Stimulated activated memory B cell treated with anti-CD40 and anti-IgM and Interleukin-4, amounts not matched to agents 10 μg/mL and 1 μg/mL and 100 μg/mL, for 72 hours (primary cell): Measurements from ENCODE around the gene HLA-E.
"Not testable (repeated sequence)": the region's sequence is repeated elsewhere in the genome, so short reads cannot be mapped to it uniquely, and the experiment has no call there.

Experiments
- ATAC-seq: fragments of 150-1000 bp; cut with Tn5 transposase; 2 replicates; pipeline ENCODE4 v1.10.0; 2021
- H3K27ac Mint-ChIP-seq: one replicate; pipeline ENCODE4 v1.8.0; 2022; ENCODE audit warnings: mild to moderate bottlenecking, mixed read lengths
- H3K27me3 Mint-ChIP-seq: one replicate; pipeline ENCODE4 v1.8.0; 2022; ENCODE audit warnings: mixed read lengths
- H3K36me3 Mint-ChIP-seq: one replicate; pipeline ENCODE4 v1.8.0; 2022; ENCODE audit warnings: mixed read lengths
- H3K4me1 Mint-ChIP-seq: one replicate; pipeline ENCODE4 v1.8.0; 2022; ENCODE audit warnings: mixed read lengths
- H3K4me3 Mint-ChIP-seq: one replicate; pipeline ENCODE4 v1.8.0; 2022; ENCODE audit warnings: mild to moderate bottlenecking, moderate library complexity, mixed read lengths
- H3K9me3 Mint-ChIP-seq: one replicate; pipeline ENCODE4 v1.8.0; 2022; ENCODE audit warnings: mixed read lengths

Gene HLA-E

GRCh38 chr6:30491991-30492952 lies 3.0 kb downstream of the HLA-E start:
- no peaks in the 10 kb centered on the region for H3K9me3 Mint-ChIP-seq
- no peak for ATAC-seq
- no peaks in the 10 kb centered on the region for H3K27me3 Mint-ChIP-seq
- H3K4me3 Mint-ChIP-seq, result peak overlapping the region; percentile 99
- H3K4me1 Mint-ChIP-seq, result peaks cover 80% of the 10 kb centered on the region
- peak overlapping the region; percentile 99 for H3K27ac Mint-ChIP-seq
- H3K36me3 Mint-ChIP-seq, result peaks cover 52% of the 10 kb centered on the region

GRCh38 chr6:30493643-30494250 lies 4.4 kb downstream of the HLA-E start:
- no peaks in the 10 kb centered on the region for H3K9me3 Mint-ChIP-seq
- H3K4me1 Mint-ChIP-seq, result peaks cover 81% of the 10 kb centered on the region
- peak overlapping the region; percentile 54 for H3K27ac Mint-ChIP-seq
- ATAC-seq, result no peak
- H3K27me3 Mint-ChIP-seq, result no peaks in the 10 kb centered on the region
- peak overlapping the region; percentile 62 for H3K4me3 Mint-ChIP-seq
- peaks cover 52% of the 10 kb centered on the region for H3K36me3 Mint-ChIP-seq

GRCh38 chr6:30494291-30494861 lies 5.1 kb downstream of the HLA-E start:
- H3K4me1 Mint-ChIP-seq, result peaks cover 75% of the 10 kb centered on the region
- peaks cover 48% of the 10 kb centered on the region for H3K36me3 Mint-ChIP-seq
- ATAC-seq, result no peak
- peak overlapping the region; percentile 54 for H3K27ac Mint-ChIP-seq
- peak overlapping the region; percentile 60 for H3K4me3 Mint-ChIP-seq
- no peaks in the 10 kb centered on the region for H3K27me3 Mint-ChIP-seq
- no peaks in the 10 kb centered on the region for H3K9me3 Mint-ChIP-seq

- peak overlapping the region; percentile 54 for H3K27ac Mint-ChIP-seq
- not testable (repeated sequence) for ATAC-seq, H3K9me3 Mint-ChIP-seq, H3K27me3 Mint-ChIP-seq
- peaks cover 77% of the 10 kb centered on the region for H3K4me1 Mint-ChIP-seq
- H3K36me3 Mint-ChIP-seq, result peaks cover 41% of the 10 kb centered on the region
- peak overlapping the region; percentile 8 for H3K4me3 Mint-ChIP-seq
These were observed 5.8 kb downstream of the HLA-E start for GRCh38 chr6:30495060-30495459.

- H3K4me3 Mint-ChIP-seq, result no peak overlapping the region
- H3K36me3 Mint-ChIP-seq, result peaks cover 31% of the 10 kb centered on the region
- peak overlapping the region; percentile 54 for H3K27ac Mint-ChIP-seq
- no peaks in the 10 kb centered on the region for H3K9me3 Mint-ChIP-seq
- H3K4me1 Mint-ChIP-seq, result peaks cover 79% of the 10 kb centered on the region
- ATAC-seq, result no peak
- H3K27me3 Mint-ChIP-seq, result no peaks in the 10 kb centered on the region
These were observed 6.7 kb downstream of the HLA-E start for GRCh38 chr6:30495993-30496392.

- Mint-ChIP-seq H3K27ac (peak overlapping the region; percentile 54), H3K36me3 (peaks cover 19% of the 10 kb centered on the region), H3K4me1 (peaks cover 71% of the 10 kb centered on the region)
These were observed 7.9 kb downstream of the HLA-E start for GRCh38 chr6:30497261-30497599.

GRCh38 chr6:30497714-30498113 lies 8.4 kb downstream of the HLA-E start:
- Mint-ChIP-seq H3K36me3 (peaks cover 14% of the 10 kb centered on the region), H3K4me3 (no peak overlapping the region), H3K27me3 (no peaks in the 10 kb centered on the region), H3K9me3 (no peaks in the 10 kb centered on the region), H3K4me1 (peaks cover 66% of the 10 kb centered on the region), H3K27ac (peak overlapping the region; percentile 54)
- no peak for ATAC-seq

More at GRCh38 chr6:30497261-30497599, 7.9 kb downstream of the HLA-E start:
- not testable (repeated sequence) for ATAC-seq, H3K4me3 Mint-ChIP-seq, H3K9me3 Mint-ChIP-seq, H3K27me3 Mint-ChIP-seq

GRCh38 chr6:30498705-30499104 lies 9.4 kb downstream of the HLA-E start:
- H3K4me3 Mint-ChIP-seq, H3K27ac Mint-ChIP-seq, H3K9me3 Mint-ChIP-seq, ATAC-seq, H3K27me3 Mint-ChIP-seq, H3K36me3 Mint-ChIP-seq: not testable (repeated sequence)
- H3K4me1 Mint-ChIP-seq, result peaks cover 56% of the 10 kb centered on the region

GRCh38 chr6:30500421-30501355 lies 11.4 kb downstream of the HLA-E start:
- Mint-ChIP-seq H3K9me3 (no peaks in the 10 kb centered on the region), H3K27me3 (no peaks in the 10 kb centered on the region), H3K27ac (peak overlapping the region; percentile 87), H3K4me3 (peak overlapping the region; percentile 68), H3K4me1 (peaks cover 38% of the 10 kb centered on the region), H3K36me3 (no peaks in the 10 kb centered on the region)
- ATAC-seq, result peak; percentile 73

GRCh38 chr6:30507849-30508827 lies 18.8 kb downstream of the HLA-E start:
- Mint-ChIP-seq H3K36me3 (no peaks in the 10 kb centered on the region), H3K9me3 (no peaks in the 10 kb centered on the region), H3K4me3 (peak overlapping the region; percentile 51), H3K4me1 (peaks cover 62% of the 10 kb centered on the region), H3K27ac (peak overlapping the region; percentile 57), H3K27me3 (no peaks in the 10 kb centered on the region)
- peak; percentile 93 for ATAC-seq

GRCh38 chr6:30508890-30509736 lies 19.8 kb downstream of the HLA-E start:
- peak overlapping the region; percentile 57 for H3K27ac Mint-ChIP-seq
- ATAC-seq, result peak; percentile 78
- no peaks in the 10 kb centered on the region for H3K9me3 Mint-ChIP-seq
- H3K4me3 Mint-ChIP-seq, result peak overlapping the region; percentile 17
- no peaks in the 10 kb centered on the region for H3K36me3 Mint-ChIP-seq
- H3K4me1 Mint-ChIP-seq, result peaks cover 62% of the 10 kb centered on the region
- H3K27me3 Mint-ChIP-seq, result no peaks in the 10 kb centered on the region

GRCh38 chr6:30510419-30511168 lies 21.3 kb downstream of the HLA-E start:
- Mint-ChIP-seq H3K4me1 (peaks cover 74% of the 10 kb centered on the region), H3K27me3 (no peaks in the 10 kb centered on the region), H3K36me3 (no peaks in the 10 kb centered on the region), H3K9me3 (no peaks in the 10 kb centered on the region), H3K4me3 (no peak overlapping the region), H3K27ac (peak overlapping the region; percentile 57)
- ATAC-seq, result no peak

- Mint-ChIP-seq H3K27me3 (no peaks in the 10 kb centered on the region), H3K27ac (peak overlapping the region; percentile 57), H3K9me3 (no peaks in the 10 kb centered on the region), H3K36me3 (no peaks in the 10 kb centered on the region), H3K4me3 (no peak overlapping the region), H3K4me1 (peaks cover 79% of the 10 kb centered on the region)
- ATAC-seq, result no peak
These were observed 21.8 kb downstream of the HLA-E start for GRCh38 chr6:30511169-30511546.
